ENCODE data around the gene STAT6.

DNA sequence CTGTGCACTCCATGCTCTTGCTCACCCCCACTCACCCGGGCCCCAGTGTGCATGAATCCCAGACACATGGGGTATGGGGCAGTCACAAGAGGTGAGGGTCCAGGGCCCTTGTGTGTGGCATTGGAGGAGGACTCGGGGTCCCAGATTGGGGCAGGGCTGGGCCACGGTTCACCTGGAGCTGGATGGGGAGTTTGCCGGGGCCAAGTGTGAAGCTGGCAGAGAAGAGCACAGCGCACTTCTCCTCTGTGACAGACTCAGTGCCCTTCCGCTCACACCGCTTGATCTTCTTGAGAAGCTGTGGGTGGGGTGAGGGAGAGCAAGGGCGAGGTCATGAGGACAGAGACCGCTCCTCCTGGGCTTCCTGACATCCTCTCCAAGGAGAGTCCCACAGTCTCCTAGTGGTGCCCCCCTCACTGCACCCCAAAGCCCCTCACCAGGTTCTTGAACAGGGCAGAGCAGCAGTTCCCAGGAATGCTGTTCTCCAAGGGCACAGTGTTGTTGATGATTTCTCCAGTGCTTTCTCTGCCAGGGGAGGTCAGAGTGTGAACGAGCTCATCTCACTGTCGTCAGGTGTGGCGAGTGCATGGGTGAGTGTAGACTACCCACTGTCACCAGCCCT lies 6.8 kb downstream of the STAT6 start:
- no peak for TF ChIP-seq GATA2 (IDR thresholded peaks at IDR 0.05; ENCODE audit: low read depth, low read length)
- TF ChIP-seq GATA3 (IDR thresholded peaks at IDR 0.05; ENCODE audit: low read depth, low read length) = no peak

Data from SH-SY5Y (cell line).